H1 (cell line): ENCODE results near the gene TOM1. TPM values are rescaled to one million over a fixed set of nuclear protein-coding genes. Genes with fewer than 3 reads are reported as not detected.

Source experiments
- CEBPB ChIP-seq: IDR thresholded peaks from 2 replicates; pipeline ENCODE4 v1.6.1; 2012; ENCODE audit warnings: low read depth, low read length
- GTF2F1 ChIP-seq: IDR thresholded peaks from 2 replicates; pipeline ENCODE4 v1.6.1; 2012; ENCODE audit warnings: low read depth, low read length, improper control_type of control experiment, borderline replicate concordance
- ZNF274 ChIP-seq: IDR thresholded peaks from 2 replicates; pipeline ENCODE4 v1.7.0; 2012; ENCODE audit warnings: low read length, borderline replicate concordance; ENCODE audit errors: extremely low read depth
- polyA plus RNA-seq, 7 experiments: library from polyadenylated mRNA; depleted of rRNA in 3 of 7; stranded (reverse) in 5 of 7; unstranded in 2 of 7; fragments of >200 nt in 5 of 7; fragments of 200-250 nt in 2 of 7; gene quantifications; 1 replicate in 5 of 7; 2 replicates in 1 of 7; 4 replicates in 1 of 7; pipeline versions ENCODE4 v1.2.1 to v1.2.3, GENCODE V29; 2011 to 2013; ENCODE audit warnings: missing spikeins in 2 of 7, mixed read lengths in 2 of 7
- total RNA-seq: library from RNA; stranded (reverse); fragmentation: NEBNext Ultra II Directional; extraction: Animal tissue kit (Norgen Biotek cat#: 25700); gene quantifications from 2 replicates; pipeline ENCODE4 v1.2.1, GENCODE V29; 2021

The TOM1 gene
- total and polyA plus RNA-seq, 2 of the 8 experiments (the other 6 are each of a cell fraction or from before 2014, with no cell fraction given) = 25.1 to 39.2 TPM

DNA sequence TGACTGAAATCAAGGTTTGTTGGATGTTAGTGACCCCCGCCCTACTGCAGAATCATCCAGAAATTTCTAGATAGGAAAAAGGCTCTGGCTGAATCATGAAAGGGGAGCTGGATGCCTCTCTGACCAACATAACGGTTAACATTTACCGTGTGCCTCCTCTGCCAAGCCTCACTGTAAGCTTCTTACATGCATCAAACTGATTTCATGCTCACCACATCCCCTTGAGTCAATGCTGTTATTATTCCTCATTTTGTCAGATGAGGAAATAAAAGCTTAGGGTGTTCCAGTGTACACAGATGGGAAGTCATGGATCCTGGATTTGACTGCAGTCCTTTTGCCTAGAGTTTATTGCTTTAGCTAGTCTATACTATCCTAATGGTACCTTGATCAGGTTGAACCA, 75.3 kb downstream of the TOM1 start (continued):
- TF ChIP-seq CEBPB (no peak), ZNF274 (no peak), GTF2F1 (no peak)
